ENCODE data around the gene FYB2.

Gene FYB2, protein sequence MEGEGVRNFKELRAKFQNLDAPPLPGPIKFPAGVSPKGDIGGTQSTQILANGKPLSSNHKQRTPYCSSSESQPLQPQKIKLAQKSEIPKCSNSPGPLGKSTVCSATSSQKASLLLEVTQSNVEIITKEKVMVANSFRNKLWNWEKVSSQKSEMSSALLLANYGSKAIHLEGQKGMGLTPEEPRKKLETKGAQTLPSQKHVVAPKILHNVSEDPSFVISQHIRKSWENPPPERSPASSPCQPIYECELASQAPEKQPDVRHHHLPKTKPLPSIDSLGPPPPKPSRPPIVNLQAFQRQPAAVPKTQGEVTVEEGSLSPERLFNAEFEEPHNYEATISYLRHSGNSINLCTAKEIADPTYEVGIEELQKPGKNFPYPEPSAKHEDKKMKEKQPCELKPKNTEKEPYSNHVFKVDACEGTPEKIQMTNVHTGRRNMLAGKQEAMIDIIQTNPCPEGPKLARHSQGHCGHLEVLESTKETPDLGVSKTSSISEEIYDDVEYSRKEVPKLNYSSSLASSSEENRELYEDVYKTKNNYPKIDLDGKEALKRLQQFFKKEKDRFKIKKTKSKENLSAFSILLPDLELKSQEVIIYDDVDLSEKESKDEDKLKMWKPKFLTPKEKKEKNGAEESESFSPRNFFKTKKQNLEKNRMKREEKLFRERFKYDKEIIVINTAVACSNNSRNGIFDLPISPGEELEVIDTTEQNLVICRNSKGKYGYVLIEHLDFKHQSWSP

GRCh38 chr1:56819387-56819899 is at the start of gene FYB2:
TSS of gene FYB2 (minus strand) at chr1:56819404. CDS start at chr1:56819290, 114 bp downstream.
- no peak for DNase-seq

DNA sequence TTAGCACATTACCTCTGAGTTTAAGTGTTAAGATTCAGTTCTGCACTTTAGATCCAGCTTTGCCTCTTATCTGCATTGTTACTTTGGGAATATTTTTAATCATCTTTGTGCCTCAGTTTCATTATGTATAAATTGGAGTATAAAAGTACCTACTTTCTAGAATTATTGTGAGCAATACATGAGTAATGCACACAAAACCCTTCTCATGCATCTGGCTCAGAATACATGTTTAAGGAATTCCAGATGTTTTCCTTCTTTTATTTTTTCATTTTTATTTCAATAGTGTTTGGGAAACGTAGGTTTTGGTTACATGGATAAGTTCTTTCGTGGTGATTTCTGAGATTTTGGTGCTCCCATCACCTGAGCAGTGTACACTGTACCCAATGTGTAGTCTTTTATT is 49.6 kb upstream of the FYB2 start:
- no peak for DNase-seq

DNA sequence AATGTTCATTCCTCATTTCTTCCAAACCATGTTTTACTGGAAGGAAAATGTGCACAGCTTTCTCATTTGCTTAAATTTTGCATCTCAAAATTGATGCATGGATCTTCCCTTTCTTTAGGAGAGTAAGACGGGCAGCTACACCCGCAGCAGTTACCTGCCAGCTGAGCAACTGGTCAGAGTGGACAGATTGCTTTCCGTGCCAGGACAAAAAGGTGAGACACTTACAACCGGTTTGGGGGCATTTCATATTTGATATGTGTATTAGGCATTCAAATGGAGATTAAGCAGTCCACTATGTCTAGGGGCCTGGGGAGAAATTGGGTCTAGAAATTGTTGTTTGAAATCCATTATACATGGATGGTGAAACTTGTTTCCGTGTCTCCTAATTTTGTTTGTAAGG is 48.3 kb upstream of the FYB2 start:
- DNase-seq = no peak

DNA sequence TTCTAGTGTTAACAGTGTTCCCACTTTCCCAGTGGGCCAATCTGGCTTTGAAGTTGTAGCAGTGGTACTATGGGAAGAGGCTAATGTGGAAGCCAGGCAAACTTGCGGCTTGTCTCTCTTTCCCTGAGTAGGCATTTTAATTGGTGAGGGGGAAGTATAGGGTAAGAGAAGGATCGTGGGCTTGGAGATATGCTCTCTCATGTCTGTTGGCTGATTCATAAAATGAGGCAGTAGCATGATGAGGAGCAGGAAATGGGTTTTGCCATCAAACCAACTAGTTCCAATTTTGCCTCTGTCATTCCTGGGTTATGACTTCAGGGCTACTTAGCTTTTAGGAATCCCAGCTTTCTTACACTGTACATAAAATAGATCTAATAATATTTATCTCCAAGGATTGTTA is 47.5 kb upstream of the FYB2 start:
- DNase-seq = no peak

- DNase-seq = no peak
These were observed 45.2 kb upstream of the FYB2 start for GRCh38 chr1:56864430-56864829.

DNA sequence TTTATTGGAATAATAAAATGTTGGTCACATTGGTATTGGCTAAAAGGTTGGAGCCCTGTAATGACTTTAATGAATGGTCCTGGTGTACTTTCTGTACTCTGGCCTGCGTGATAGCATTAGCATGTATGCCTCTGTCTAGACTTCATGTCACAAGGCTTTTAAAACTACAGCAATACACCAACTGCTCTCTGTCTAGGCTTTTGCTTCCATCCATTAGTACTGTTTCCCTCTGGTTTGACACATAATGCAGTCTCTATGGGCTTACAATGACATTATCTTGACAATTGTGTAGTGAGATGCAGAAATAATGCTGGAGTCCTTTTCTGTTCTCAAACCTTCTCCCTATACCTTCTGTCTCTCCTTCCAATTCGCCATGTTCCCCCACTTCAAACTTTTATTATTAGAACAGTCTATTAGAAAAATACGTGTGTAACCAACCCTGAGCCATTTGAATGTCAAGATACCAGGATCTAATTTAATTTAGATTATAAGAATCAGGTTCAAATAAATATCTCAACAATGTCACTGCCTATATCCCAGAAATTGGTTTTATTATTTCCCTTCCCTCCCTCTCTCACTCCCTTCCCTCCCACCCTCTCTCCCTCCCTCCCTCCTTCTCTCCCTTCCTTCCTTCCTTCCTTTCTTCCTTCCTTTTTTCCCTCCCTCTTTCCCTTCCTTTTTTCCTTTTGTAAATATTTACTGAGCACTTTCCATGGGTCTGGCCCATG is 44.2 kb upstream of the FYB2 start:
- DNase-seq = no peak

DNA sequence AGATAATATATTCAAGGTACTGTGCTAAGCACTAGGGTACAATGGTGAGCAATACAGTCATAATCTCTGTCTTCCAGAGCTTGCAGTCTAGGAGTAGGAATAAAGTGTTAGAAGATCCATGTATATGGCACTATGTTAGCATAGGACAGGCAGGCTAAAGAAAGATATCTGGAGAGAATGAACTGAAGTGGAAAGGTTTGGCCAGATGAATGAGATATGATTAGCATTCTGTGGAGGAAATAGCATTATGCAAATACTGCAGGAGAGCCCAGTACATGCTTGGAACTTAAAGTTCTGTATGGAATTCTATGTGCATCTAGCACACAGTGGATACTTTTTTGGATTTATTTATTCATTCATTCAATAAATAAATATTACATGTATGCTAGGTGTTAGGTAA is 40.1 kb upstream of the FYB2 start:
- DNase-seq = no peak

GRCh38 chr1:56856186-56856585 is 37.0 kb upstream of the FYB2 start:
- no peak for DNase-seq

- DNase-seq = no peak
These were observed 36.0 kb upstream of the FYB2 start for GRCh38 chr1:56855190-56855589.

GRCh38 chr1:56854521-56855099 is 35.4 kb upstream of the FYB2 start, which contains the start of gene C8A:
TSS of gene C8A (plus strand) at chr1:56854797. CDS start at chr1:56854902, 105 bp downstream.
- DNase-seq = no peak

DNA sequence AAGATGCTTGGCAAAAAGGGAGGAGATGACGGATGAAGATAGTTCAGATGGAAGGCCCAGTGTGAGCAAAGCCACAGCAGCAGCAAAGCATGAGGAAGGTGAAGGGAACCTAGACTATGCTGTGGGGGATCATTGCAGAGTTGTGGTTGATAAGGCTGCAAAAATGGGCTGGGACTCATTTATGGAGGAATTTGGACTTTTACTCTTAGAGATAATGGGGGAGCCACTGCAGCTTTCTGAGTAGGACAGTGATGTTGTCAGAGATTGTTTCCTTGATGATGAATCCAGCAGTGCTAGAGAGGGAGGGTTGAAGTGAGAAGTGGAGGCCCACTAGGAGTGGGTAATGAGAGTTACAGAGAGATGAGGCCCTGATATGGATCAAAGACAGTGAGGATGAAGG is 33.3 kb upstream of the FYB2 start:
- no peak for DNase-seq

DNA sequence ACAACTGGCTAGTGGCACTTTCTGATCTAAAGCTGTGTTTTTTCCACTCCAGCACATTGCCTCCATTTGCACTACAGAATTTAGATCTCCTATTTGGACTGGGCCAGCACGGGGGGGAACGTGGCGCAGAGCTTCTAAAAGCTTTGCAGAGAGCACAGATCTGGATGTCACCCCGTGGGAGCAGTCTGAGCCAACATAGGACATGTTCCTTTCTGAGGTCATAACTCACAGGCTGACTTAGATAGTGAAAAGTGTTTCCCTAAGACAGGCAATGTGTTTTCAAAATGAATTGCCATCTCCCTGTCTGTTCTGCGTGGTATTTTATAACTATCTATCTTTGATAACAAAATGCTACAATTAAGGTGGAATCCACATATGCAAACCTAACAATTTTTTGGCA is 31.7 kb upstream of the FYB2 start:
- no peak for DNase-seq

DNA sequence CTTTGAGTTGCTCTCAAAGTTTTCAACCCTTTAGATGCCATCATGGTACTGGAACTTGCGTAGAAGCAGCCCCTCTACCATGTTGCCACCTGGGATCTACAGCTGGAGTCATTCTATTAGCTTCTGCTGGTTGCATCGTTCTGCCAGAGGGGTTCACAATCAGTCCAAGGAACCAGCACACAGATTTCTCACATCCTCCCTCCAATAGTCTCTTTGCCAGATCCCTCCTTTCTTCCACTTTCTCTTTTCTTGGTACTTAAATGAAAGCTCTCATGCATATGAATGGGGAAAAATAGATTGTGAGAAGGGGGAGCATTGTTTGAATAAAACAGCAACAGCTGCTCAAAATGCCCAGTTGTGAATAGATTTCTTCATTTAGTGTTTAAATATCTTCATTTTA is 31.2 kb upstream of the FYB2 start:
- no peak for DNase-seq

GRCh38 chr1:56849750-56850149 is 30.5 kb upstream of the FYB2 start:
- DNase-seq = no peak

DNA sequence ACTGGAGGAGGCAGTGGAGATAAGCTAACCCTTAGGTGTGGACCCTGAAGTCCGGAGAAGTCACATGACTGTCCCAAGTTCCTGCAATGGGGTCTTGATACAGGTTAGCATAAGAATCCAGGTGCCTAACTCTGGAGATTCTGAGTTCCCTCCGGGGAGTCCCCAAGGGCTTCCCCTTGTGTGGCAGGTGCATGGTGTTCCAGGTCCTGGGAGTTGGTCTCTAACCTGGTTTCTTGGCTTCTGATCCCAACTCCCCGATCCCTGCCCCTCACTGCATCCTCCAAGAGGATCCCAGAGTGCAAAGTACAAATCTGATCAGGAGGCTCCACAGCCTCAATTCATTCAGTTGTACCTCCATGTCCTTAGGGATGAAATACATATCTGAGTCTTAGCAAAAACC is 26.1 kb upstream of the FYB2 start:
- DNase-seq = no peak

GRCh38 chr1:56844545-56845136 is 25.4 kb upstream of the FYB2 start:
- no peak for DNase-seq

DNA sequence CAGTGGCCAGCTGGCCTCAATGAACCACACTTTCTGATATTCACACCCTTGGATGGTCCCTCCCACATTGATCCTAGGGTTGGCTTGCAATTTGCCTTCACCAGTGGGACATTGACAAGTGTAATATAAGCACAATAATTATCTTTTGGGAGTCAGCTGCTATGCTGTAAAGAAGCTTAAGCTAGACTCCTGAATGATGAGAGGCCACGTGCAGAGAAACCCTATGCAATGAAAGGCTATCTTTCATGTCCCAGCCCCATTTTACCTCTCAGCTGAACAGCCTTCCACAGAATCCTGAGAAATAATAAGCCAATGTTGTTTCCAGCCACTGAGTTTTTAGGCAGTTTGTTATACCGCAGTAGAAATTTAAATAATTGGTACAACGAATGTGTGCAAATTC is 24.3 kb upstream of the FYB2 start:
- no peak for DNase-seq

- no peak for DNase-seq
These were observed 19.6 kb upstream of the FYB2 start for GRCh38 chr1:56838759-56839158.

GRCh38 chr1:56837244-56837939 is 18.2 kb upstream of the FYB2 start:
- DNase-seq = no peak

- no peak for DNase-seq
These were observed 17.2 kb upstream of the FYB2 start for GRCh38 chr1:56836359-56836758.

- DNase-seq = no peak
These were observed 16.5 kb upstream of the FYB2 start for GRCh38 chr1:56835657-56836056.
